Activated CD8-positive, alpha-beta memory T cell treated with anti-CD3 and anti-CD28 coated beads for 48 hours (primary cell): Measurements from ENCODE around the gene ZNF831.

Experiments
- DNase-seq, 3 experiments: peaks; one replicate each; pipeline ENCODE4 v3.0.0-alpha.2; 2020; ENCODE audit warnings: low read depth in 2 of 3, low spot score in 2 of 3

The ZNF831 gene

DNA sequence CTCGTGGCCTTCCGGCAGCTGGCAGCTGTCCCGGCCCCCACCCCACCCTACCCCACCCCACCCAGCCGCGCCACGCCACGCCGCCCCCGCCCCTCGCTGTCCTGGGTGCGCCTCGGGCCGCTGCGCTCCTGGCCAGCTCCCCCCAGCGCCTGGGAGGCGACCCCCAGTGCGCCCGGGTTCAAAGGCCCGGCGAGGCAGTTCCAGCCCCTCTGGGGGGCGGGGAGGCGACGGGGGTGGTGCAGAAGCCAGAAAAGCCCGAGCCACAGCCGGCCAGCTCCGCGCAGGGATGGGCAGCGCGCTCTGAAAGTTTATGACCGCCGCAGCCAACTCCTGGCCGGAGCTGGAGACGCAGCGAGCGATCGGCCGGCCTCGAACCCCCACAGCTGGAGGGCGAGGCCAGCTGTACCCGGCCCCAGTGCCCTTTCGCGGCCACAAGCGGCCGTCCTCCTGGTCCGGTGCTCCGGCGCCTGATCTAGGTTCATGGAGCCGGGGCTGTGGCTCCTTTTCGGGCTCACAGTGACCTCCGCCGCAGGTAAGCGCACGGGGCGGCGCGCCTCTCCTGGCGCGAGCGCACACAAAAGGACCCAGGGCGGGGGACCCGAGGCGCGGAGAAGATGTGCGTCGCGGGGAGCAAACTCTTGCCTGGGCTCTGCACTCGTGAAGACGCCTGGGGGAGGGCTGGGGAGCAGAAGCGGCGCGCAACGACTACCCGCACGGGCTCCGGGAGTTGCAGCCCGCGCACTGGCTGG lies 136.9 kb downstream of the ZNF831 start, which contains the start of gene EDN3:
Gene EDN3 (plus strand): TSS at position 279 of the 749 bp plus-strand sequence. CDS start 202 bp downstream, at position 481.
- no peak for DNase-seq

DNA sequence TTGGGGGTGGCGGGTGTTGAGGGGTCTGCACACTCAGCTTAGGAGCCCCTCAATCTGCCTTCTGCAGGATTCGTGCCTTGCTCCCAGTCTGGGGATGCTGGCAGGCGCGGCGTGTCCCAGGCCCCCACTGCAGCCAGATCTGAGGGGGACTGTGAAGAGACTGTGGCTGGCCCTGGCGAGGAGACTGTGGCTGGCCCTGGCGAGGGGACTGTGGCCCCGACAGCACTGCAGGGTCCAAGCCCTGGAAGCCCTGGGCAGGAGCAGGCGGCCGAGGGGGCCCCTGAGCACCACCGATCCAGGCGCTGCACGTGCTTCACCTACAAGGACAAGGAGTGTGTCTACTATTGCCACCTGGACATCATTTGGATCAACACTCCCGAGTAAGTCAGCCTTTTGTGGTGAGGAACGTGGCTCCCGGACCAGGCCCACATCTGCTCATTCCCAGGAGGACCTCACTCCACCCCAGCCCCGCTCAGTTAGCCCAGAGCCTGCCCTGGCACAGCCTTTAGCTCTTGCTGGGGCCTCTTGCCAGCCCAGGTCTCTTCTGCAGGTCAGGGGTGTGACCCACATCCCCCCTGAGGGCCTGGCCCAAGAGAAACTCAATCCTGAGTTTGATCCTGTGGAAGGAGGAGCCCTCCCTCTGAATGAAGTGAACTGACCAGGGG lies 137.9 kb downstream of the ZNF831 start:
- DNase-seq = no peak

GRCh38 chr20:59305908-59306655 lies 142.5 kb downstream of the ZNF831 start:
- DNase-seq = no peak

GRCh38 chr20:59307270-59307669 lies 143.6 kb downstream of the ZNF831 start:
- DNase-seq = no peak
